Colonic mucosa (tissue), 4 donors: ENCODE results near the gene FAM193B. TPM values are rescaled to one million over a fixed set of nuclear protein-coding genes. Genes with fewer than 3 reads are reported as not detected.
A peak's percentile ranks its signal among the peaks of the same experiment; 100 is the strongest.

Source experiments
- DNase-seq: peaks from one replicate; pipeline ENCODE4 v3.0.0-alpha.2; 2020
- H3K27ac ChIP-seq: fragments of 200-600 bp; one replicate; pipeline ENCODE4 v1.8.0; 2021
- H3K27me3 ChIP-seq: fragments of 200-600 bp; one replicate; pipeline ENCODE4 v1.8.0; 2021
- H3K36me3 ChIP-seq: fragments of 200-600 bp; one replicate; pipeline ENCODE4 v1.8.0; 2021
- H3K4me1 ChIP-seq: fragments of 200-600 bp; one replicate; pipeline ENCODE4 v1.8.0; 2021; ENCODE audit warnings: mild to moderate bottlenecking
- H3K4me3 ChIP-seq: fragments of 200-600 bp; one replicate; pipeline ENCODE4 v1.8.0; 2021
- H3K9ac ChIP-seq, 2 donors: one replicate each; pipeline ENCODE4 v1.7.0; 2013; ENCODE audit warnings: control low read depth in 2 of 2, low read depth in 2 of 2, low read length in 2 of 2
- H3K9me3 ChIP-seq: fragments of 200-600 bp; one replicate; pipeline ENCODE4 v1.8.0; 2021
- CTCF ChIP-seq: fragments of 200-600 bp; IDR thresholded peaks from one replicate; pipeline ENCODE4 v1.8.0; 2022; ENCODE audit warnings: antibody characterized with exemption, mild to moderate bottlenecking
- intact Hi-C: fragments of 100-400 bp; cut with DNase I; formaldehyde crosslinking; loops from one replicate; pipeline ENCODE4 v1.14.1; 2022
- total RNA-seq, 2 donors: library from RNA; stranded (reverse); fragmentation: NEBNext Ultra II Directional in 1 of 2; extraction: Animal tissue kit (Norgen Biotek cat#: 25700) in 1 of 2; gene quantifications; one replicate each; pipeline ENCODE4 v1.2.1, GENCODE V29; 2021
- donor health status: healthy.
- donor health status: DM: no; HTN: no; CAD: no.
- donor health status: DM: no; HTN: no; CAD: no.

FAM193B gene
- total RNA-seq, 2 donors from 2014 or later: 39.4 to 78.6 TPM

DNA sequence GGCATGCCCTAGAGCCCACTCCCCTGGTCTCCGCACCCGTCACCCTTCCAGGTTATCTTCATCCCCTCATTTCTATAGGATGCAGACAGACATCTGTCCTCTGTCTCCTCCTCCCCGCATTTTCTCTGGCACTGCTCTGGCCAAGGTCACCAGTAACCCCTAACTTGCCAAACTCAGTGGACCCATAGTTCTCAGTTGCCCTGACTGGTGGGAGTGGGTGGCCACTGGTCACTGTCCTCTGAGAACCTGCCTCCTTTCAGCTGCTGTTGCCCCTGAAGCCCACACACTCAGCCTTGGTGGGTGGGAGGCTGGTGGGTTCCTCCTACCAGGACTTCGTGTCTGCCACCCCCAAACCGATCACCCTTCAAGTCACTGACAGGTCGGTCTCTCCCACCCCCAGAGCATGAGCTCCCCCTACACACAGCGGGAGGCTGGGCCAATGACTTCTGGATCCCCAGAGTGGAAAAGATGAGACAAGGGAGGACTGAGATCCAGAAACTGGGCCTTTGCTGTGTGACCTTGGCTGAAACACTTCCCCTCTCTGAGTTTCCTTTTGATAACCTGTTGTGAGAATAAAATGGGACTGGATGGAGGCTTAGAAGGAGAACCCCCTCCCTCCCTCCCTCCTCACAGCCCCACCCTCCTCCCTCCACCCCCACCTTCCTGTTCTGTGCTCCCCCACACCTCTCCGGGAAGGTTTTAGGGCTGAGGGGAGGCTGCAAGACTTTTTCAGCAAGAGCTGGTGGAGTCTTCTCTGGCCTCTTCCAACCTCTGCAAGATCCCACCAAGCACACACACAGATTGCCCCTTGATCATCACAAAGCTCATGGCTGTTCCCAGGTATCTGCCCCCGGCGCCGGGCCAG is 78.6 kb downstream of the FAM193B start:
- Histone ChIP-seq H3K36me3 (no peaks in the 10 kb centered on the region), H3K27me3 (peaks cover 3% of the 10 kb centered on the region), H3K9me3 (no peaks in the 10 kb centered on the region), H3K4me1 (peaks cover 9% of the 10 kb centered on the region), H3K27ac (no peak overlapping the region), H3K9ac (no peak overlapping the region), H3K4me3 (no peak overlapping the region)
- no peak for TF ChIP-seq CTCF
- DNase-seq: no peak
- intact Hi-C loops: no loop called here

GRCh38 chr5:177474846-177475562 is 79.4 kb downstream of the FAM193B start:
- Histone ChIP-seq H3K27me3 (peaks cover 3% of the 10 kb centered on the region), H3K4me3 (no peak overlapping the region), H3K36me3 (no peaks in the 10 kb centered on the region), H3K27ac (no peak overlapping the region), H3K4me1 (peaks cover 9% of the 10 kb centered on the region), H3K9ac (no peak overlapping the region), H3K9me3 (no peaks in the 10 kb centered on the region)
- TF ChIP-seq CTCF: no peak
- intact Hi-C loops: no loop called here
- no peak for DNase-seq

DNA sequence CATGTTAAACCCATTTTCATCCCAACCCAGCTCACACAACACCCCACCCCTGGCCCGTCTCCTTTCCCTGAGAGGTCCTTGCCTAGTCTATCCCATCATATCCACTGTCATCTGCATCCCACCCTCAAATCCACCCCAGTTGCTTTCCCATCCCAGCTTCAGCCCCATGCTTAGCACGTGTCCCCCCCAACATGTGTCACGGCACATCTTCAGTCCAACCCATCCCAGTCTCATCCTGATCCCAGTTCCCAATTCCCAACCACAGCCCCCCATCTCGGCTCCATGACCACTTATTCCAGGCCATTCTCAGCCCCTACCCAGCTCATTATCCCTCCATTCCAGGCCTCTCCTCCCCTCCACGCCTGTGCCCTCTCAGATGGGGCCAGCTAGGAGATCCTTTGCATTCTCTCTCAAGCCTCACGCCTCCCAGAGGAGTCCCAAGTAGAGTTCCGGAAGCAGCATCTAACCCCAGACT is 80.3 kb downstream of the FAM193B start:
- no peak for DNase-seq
- no peak for TF ChIP-seq CTCF
- intact Hi-C loops: no loop called here
- Histone ChIP-seq H3K27ac (no peak overlapping the region), H3K36me3 (no peaks in the 10 kb centered on the region), H3K4me3 (no peak overlapping the region), H3K9ac (no peak overlapping the region), H3K9me3 (no peaks in the 10 kb centered on the region), H3K27me3 (peaks cover 3% of the 10 kb centered on the region), H3K4me1 (peaks cover 9% of the 10 kb centered on the region)

DNA sequence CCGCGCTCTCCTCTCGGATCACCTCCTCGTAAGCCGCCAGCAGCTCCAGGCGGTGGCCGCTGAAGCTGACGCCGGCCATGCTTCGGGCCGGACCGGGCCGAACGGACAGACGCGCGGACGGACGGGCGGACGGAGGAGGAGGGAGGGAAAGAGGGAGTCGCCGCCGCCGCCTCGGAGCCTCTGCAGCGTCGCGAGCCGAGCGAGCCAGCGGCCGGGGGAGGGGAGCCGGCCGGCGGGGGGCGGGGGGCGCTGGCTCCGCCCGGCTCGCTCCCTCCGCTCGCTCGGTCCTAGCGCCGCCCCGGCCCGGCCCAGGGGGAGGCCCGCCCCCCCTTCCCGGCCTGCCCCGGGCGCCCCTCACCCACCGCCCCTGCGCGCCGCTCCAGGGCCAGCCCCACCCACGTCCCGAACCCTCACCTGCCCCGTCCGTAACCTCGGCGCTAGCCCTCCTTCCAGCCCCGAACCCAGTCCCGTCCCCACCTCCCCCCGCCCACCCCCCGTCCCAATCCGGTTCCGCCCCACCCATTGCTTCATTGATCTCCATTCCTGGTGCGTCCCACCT is 80.8 kb downstream of the FAM193B start, which contains the start of gene DBN1:
Gene DBN1 (minus strand): TSS at position 192 of the 559 bp plus-strand sequence. CDS start 113 bp downstream, at position 79.
- intact Hi-C loops: no loop called here
- H3K9ac ChIP-seq: peak within 1 kb of the TSS; percentile 9 to 69
- no peak for DNase-seq
- peaks cover 3% of the 10 kb centered on the region for H3K27me3 ChIP-seq
- peaks cover 9% of the 10 kb centered on the region for H3K4me1 ChIP-seq
- no peak within 1 kb of the TSS for H3K27ac ChIP-seq
- H3K9me3 ChIP-seq: no peaks in the 10 kb centered on the region
- H3K4me3 ChIP-seq: peak within 1 kb of the TSS; percentile 55
- no peak for TF ChIP-seq CTCF
- H3K36me3 ChIP-seq: no peaks in the 10 kb centered on the region
